Neutrophil (primary cell): ENCODE measurements around the gene PDZD7.
A peak's percentile ranks its signal among the peaks of the same experiment; 100 is the strongest.

Experiments used
- H3K27ac ChIP-seq: fragments of 200-600 bp; sonication (generic); 2 replicates; pipeline ENCODE4 v1.5.1; 2016; ENCODE audit warnings: mild to moderate bottlenecking, moderate library complexity
- H3K27me3 ChIP-seq: fragments of 200-600 bp; sonication (generic); 2 replicates; pipeline ENCODE4 v1.6.0; 2016; ENCODE audit warnings: mild to moderate bottlenecking
- H3K36me3 ChIP-seq: fragments of 200-600 bp; sonication (generic); 2 replicates; pipeline ENCODE4 v1.5.1; 2017
- H3K4me1 ChIP-seq, 2 experiments: fragments of 200-600 bp in 1 of 2; sonication (generic) in 1 of 2; 1 replicate in 1 of 2; 2 replicates in 1 of 2; pipeline versions ENCODE4 v1.5.1 to v1.6.1; 2013 to 2016; ENCODE audit warnings: low read depth in 1 of 2, low read length in 1 of 2, mild to moderate bottlenecking in 1 of 2, moderate library complexity in 1 of 2; ENCODE audit not compliant: control insufficient read depth in 1 of 2, insufficient read depth in 1 of 2
- H3K4me3 ChIP-seq, 2 experiments: fragments of 200-600 bp in 1 of 2; sonication (generic) in 1 of 2; 1 replicate in 1 of 2; 2 replicates in 1 of 2; pipeline ENCODE4 v1.5.1; 2013 to 2016; ENCODE audit warnings: low read depth in 1 of 2, low read length in 1 of 2, mild to moderate bottlenecking in 1 of 2, moderate library complexity in 1 of 2
- H3K9me3 ChIP-seq: fragments of 200-600 bp; sonication (generic); 2 replicates; pipeline ENCODE4 v1.5.1; 2016
- CTCF ChIP-seq: fragments of 200-600 bp; sonication (generic); IDR thresholded peaks from 2 replicates; pipeline ENCODE4 v1.5.1; 2016; ENCODE audit warnings: antibody characterized with exemption

The PDZD7 gene

GRCh38 chr10:101067356-101068083 lies 36.6 kb upstream of the PDZD7 start:
- H3K4me1 ChIP-seq, result peaks cover 51% of the 10 kb centered on the region in 2 experiments
- H3K27me3 ChIP-seq, result peaks cover 57% of the 10 kb centered on the region
- peak; percentile 91 for TF ChIP-seq CTCF
- no peak overlapping the region for H3K27ac ChIP-seq
- H3K9me3 ChIP-seq, result no peaks in the 10 kb centered on the region
- H3K36me3 ChIP-seq, result no peaks in the 10 kb centered on the region
- peak overlapping the region; percentile 59 to 74 for H3K4me3 ChIP-seq

- TF ChIP-seq CTCF, result no peak
- peaks cover 54 to 55% of the 10 kb centered on the region in 2 experiments for H3K4me1 ChIP-seq
- no peaks in the 10 kb centered on the region for H3K9me3 ChIP-seq
- no peaks in the 10 kb centered on the region for H3K36me3 ChIP-seq
- H3K27ac ChIP-seq, result no peak overlapping the region
- H3K4me3 ChIP-seq, result peak overlapping the region; percentile 59 to 74
- peaks cover 60% of the 10 kb centered on the region for H3K27me3 ChIP-seq
Observed at GRCh38 chr10:101066896-101067355, 36.0 kb upstream of the PDZD7 start.

- Histone ChIP-seq H3K4me1 (peaks cover 54 to 55% of the 10 kb centered on the region in 2 experiments), H3K27ac (no peak overlapping the region), H3K9me3 (no peaks in the 10 kb centered on the region)
Observed at GRCh38 chr10:101066146-101066895, 35.4 kb upstream of the PDZD7 start.

GRCh38 chr10:101065481-101066145 lies 34.7 kb upstream of the PDZD7 start:
- Histone ChIP-seq H3K27me3 (peaks cover 73% of the 10 kb centered on the region), H3K36me3 (no peaks in the 10 kb centered on the region), H3K27ac (no peak overlapping the region), H3K9me3 (no peaks in the 10 kb centered on the region), H3K4me1 (peaks cover 53 to 55% of the 10 kb centered on the region in 2 experiments), H3K4me3 (no peak overlapping the region)
- TF ChIP-seq CTCF, result no peak

More at GRCh38 chr10:101066146-101066895, 35.4 kb upstream of the PDZD7 start:
- TF ChIP-seq CTCF, result no peak
- peak overlapping the region; percentile 2 to 74 for H3K4me3 ChIP-seq
- peaks cover 66% of the 10 kb centered on the region for H3K27me3 ChIP-seq
- H3K36me3 ChIP-seq, result no peaks in the 10 kb centered on the region

- Histone ChIP-seq H3K9me3 (no peaks in the 10 kb centered on the region), H3K27me3 (peaks cover 73% of the 10 kb centered on the region), H3K4me3 (no peak overlapping the region), H3K27ac (no peak overlapping the region), H3K36me3 (no peaks in the 10 kb centered on the region), H3K4me1 (peaks cover 62 to 63% of the 10 kb centered on the region in 2 experiments)
- no peak for TF ChIP-seq CTCF
Observed at GRCh38 chr10:101064415-101065030, 33.6 kb upstream of the PDZD7 start.
